GM21786 (cell line): ENCODE data around the gene NRROS.
"Not testable (repeated sequence)": the region's sequence is repeated elsewhere in the genome, so short reads cannot be mapped to it uniquely, and the experiment has no call there.

Experiments used
- ATAC-seq: cut with Tn5 transposase; IDR thresholded peaks from one replicate; pipeline ENCODE4 v1.9.1; 2021; ENCODE audit not compliant: unreplicated experiment

The NRROS gene

DNA sequence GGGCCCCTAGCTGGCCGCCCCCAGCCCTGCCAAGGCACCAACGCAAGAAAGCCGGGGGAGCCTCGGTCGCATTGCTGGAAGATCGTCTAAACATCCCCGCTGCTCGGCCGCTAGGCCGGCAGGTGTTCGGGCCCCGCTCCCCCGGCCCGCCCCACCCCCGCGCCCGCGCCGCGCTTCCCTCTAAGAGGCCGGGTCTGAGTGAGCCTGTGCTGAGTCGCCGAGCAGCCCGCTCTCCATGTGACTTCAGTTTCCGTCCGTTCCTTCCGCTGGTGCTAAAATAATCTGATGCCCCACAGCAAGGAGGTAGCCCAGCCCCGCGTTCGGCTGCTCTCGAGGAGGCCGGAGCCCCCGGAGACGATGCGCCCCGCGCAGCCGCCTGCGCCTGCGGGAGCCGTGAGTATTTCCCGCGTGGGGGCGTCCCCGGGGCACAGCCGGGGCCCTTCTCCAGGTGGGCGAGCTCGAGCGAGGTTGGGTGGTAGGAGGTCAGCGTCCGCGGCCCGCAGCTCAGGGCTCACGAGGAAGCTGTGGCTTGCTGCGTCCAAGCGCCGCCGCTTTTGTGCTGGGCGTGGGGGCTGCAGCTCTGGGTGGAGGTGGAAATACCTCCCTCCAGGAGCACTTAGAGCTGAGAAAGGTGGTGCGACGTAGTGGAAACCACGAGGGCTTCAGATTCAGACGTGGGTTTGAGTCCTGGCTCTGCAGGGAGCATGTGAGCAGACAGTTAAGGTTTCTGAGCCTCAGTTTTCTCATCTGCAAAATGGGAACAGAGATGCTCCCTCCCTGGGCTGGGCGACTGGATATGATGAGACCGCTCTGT is at the start of gene NRROS:
TSS of gene NRROS (plus strand) at position 212 of the 814 bp plus-strand sequence. CDS start 14,846 bp downstream, outside the sequence.
- ATAC-seq, result peak; percentile 31

DNA sequence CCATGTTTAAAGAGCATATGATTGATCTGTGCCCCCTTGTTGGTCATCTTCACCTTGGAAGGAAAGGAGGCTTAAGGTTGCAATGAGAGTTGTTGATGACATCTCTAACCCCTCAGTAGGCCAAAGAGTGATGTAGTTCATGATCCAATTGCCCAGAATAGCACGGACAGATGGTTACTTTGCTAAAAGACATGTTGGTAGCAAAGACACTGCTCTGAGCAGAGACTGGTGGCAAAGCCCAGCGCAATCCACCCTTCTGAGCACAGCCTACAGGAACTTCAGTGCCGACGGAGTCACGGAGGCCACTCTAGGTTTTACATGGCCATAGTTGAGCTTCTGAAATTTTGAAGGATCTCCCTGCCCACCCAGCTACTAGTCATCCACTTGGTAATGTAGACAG is 49.2 kb upstream of the NRROS start:
- ATAC-seq, result no peak

DNA sequence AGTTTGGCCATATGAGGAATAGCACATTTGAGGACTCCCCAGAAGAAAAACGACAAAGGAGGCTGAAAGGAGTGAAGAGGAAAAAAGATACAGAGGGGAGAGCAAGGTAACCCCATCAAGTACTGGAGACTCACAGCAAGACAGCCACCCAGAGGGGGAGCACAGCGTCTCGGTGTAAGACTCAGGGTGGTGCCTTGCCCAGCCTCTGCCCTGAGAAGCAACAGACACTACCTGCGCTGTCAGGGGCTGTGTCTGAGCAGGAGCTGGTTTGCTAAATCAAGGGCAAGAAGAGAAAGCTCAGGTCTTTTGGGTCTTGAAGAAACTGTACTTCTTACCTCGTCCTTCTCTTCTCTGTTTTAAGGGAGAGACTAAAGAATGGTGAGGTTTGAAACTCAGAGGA is 43.1 kb upstream of the NRROS start:
- ATAC-seq, result no peak

DNA sequence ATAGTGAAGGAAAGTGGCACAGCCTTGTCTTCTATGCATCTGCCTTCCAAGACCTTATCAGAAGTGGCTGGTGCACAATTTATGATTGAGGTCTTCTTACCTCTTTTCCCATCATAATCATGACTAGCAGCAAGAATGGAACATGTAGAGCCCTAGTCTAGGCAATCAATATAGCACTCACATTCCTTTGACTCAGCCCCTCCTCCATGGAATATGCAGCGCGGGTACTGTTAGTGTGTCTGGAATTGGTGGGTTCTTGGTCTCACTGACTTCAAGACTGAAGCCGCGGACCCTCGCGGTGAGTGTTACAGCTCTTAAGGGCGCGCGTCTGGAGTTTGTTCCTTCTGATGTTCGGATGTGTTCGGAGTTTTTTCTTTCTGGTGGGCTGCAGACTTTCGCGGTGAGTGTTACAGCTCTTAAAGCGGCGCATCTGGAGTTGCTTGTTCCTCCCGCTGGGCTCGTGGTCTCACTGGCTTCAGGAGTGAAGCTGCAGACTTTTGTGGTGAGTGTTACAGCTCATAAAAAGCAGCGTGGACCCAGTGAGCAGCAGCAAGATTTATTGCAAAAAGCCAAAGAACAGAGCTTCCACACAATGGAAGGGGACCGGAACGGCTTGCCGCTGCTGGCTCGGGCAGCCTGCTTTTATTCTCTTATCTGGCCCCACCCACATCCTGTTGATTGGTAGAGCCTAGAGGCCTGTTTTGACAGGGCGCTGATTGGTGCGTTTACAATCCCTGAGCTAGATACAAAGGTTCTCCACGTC is 41.3 kb upstream of the NRROS start:
- ATAC-seq, result not testable (repeated sequence)

DNA sequence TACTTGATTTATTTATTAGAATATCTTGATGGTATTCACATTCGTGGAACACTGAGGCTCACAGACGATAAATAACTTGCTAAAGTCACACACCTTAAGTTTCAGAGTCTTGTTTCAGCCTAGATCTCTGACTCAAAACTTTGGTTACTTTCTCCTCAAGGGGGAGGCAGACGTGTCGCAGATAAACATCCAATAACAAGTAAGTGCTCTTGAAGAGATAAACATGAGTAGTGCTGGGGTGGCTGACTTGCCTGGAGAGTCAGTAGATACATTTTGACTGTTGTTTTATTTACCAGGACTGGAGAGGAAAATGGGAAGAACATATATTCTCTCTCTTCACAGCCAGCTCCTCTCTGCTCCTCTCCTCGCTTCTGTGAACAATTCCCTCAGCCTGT is 39.8 kb upstream of the NRROS start:
- no peak for ATAC-seq

DNA sequence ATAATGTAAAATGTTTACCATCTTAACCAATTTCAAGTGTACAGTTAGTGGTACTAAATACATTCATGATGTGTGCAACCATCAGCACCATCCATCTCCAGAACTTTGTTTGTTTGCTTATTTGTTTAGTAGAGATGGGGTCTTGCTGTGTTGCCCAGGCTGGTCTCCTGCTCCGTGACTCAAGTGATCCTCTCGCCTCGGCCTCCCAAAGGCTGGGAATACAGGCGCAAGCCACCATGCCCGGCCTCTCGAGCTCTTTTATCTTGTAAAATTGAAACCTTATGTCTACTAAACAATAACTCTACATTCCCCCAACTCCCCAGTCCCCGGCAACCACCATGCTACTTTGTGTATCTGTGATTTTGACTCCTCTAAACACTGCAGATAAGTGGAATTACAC is 39.1 kb upstream of the NRROS start:
- no peak for ATAC-seq

DNA sequence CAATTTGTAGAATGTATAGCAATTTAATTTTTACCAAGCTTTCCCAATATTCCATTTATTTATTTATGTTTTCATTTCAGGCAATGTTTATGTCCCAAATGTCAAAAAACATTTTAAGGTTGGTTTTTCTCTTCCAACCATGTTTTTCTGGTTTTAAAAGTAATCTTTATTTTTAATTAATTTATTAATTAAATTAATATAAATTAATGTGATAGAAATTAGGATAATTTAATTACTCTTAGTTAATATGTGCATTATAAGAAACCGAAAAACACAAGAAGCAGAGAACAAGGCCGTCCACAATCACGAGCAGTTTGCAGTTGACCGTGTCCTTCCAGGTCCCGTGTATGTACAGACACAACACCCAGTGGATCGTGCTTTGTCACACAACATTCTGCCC is 36.8 kb upstream of the NRROS start:
- ATAC-seq, result no peak

DNA sequence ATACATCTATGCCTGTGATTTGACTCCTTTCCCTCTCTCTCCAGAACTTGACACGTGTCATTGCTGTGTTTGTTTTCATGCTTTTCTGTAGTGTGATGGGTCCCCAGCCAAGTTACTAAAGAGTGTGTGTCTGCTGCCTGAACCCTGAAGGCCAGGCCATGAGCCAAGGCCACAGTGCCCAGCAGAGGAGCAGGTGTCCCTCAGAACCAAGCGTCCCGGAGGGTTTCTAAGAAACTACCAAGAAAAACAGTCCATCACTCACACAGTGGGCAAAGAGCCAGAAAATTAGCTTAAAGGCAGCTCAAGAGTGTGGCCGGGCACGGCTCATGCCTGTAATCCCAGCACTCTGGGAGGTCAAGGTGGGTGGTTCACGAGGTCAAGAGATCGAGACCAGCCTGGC is 35.8 kb upstream of the NRROS start:
- no peak for ATAC-seq

DNA sequence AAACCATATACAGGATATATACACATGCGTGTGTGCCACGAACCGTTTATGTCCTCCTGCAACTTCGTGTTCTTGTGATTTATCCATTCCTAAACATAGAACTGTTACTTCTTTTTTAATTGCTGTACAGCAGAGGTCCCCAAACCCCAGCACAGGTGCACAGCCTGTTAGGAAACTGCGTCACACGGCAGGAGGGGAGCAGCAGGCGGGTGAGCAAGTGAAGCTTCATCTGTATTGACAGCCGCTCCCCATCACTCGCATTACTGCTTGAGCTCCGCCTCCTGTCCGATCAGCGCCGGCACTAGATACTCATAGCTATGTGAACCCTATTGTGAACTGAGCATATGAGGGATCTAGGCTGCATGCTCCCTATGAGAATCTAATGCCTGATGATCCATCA is 34.9 kb upstream of the NRROS start:
- no peak for ATAC-seq

DNA sequence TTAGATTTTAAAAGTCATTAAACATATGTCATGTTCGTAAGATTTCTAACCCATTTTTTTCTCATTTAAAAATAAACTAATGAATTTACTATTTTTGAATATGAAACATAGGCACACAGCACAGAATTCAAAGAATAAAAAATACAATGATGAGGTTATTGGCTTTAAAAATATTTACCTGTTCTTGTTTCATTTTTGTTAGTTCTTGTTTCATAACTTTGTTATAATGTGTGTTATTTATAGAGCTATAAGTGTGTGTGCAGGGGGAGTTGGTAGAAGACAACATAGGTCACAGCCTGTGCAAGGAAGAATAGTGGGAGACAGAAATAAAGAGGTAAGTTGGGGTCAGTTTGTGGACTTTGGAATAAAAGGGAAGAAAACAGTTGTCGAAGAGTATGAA is 30.8 kb upstream of the NRROS start:
- ATAC-seq, result no peak

DNA sequence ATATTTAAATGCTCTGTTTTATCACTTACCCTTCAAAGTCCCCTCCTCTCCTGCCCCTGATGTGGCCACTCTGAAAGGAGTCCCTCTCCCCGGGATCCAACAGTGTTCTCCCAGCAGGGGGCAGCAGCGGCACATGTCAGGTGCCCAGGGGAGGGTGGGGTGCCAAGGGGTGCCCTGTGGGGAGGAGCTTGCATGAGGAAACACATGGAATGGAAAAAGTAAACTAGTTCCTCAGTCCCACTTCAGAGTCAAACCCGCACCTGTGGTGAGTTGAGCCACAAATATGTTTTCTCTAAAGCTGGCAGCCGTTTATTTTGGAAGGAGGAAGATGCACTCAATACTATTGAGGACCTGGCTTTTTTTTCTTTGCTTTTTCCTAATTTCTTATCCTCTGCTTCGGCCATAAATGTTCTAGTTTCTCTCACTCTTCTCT is 30.1 kb upstream of the NRROS start:
- ATAC-seq, result peak; percentile 85

DNA sequence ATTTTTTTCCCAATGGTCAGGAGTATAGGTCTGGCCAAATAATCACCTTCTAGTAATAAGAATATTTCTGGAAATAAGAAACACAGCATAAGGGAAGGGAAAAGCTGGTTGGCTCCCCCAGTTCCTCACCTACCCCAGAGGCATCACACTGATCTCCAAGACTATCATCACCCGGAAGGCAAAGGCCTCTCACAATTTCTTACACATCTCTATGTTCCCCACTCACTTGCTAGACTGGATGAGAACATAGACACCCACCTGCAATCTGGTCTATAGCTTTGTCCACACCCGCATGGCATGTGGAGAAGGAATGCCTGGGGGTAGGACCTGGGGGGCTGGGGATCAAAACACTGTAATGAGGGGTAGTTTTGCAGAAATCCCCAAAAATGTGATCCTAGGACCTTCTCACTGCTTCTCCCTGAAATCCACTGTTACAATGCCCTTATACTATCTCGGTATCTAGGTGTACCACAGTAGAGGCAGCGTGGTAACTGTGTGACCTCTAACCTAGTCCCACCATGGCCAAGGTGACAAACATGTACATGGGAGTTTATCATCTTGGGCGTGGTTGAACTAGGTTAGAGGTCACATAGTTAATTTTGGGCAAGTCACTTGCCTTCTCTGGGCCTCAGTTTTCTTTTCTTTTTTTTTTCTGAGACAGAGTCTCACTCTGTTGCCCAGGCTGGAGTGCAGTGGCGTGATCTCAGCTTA is 29.5 kb upstream of the NRROS start:
- no peak for ATAC-seq

DNA sequence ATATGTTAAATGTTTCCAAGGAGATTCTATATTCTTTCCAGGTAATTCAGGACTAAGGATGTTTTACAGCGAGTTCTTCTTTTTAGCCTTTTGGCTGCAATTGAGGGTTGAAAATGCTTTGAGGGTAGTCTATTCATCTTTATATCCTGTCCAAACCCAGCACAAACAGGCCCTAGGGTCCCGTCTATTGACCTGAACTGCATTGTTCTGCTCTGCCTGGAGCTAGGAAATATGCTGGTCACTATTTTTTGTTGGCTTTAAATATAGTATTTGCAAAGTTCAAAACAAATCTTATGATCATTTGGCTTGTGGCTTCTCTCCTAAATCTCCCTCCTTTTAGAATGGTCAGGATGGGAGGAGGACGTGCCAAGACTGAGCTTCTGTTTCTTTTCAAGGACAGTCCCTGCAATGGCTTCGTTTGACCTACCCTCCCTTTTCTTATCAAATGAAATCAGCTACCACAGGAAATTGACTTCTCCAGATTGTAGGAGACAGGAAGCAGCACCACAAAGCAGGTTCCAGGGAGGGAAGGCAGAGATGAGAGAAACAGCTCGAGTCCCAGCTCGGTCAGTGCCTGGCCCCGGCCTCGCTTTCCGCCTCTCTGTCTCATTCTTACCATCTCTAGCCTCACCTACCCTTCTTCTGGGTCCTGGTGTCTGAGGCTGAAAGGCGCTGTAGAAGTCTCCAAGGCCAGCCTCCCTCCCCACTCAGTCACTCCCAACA is 27.6 kb upstream of the NRROS start:
- ATAC-seq, result no peak

DNA sequence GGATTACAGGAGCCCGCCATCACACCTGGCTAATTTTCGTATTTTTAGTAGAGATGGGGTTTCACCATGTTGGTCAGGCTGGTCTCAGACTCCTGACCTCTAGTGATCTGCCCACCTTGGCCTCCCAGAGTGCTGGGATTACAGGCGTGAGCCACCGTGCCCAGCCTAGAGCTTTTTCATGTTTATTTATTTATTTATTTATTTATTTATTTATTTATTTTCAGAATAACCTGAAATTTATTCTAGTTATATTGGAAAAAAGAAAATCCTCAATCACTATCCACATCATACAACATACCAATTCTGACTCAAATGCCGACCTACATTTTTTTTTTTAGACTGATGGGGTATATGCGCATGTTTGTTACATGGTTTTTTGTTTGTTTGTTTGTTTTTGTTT is 24.3 kb upstream of the NRROS start:
- ATAC-seq, result not testable (repeated sequence)

DNA sequence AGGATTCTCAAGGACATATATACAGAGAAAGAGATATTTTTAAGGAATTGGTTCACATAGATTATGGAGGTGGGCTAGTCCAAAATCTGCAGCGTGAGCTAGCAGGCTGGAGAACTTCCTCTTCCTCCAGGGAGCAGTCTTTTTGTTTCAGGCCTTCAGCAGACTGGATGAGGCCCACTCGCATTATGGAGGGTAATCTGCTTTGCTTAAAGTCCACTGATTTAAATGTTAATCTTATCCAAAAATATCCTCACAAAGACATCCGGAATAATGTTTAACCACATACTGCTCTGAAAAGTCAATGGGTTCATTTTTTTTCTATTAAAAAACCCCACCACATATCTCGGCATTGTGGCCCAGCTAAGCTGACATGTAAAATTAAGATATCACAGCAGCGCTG is 22.2 kb upstream of the NRROS start:
- no peak for ATAC-seq

DNA sequence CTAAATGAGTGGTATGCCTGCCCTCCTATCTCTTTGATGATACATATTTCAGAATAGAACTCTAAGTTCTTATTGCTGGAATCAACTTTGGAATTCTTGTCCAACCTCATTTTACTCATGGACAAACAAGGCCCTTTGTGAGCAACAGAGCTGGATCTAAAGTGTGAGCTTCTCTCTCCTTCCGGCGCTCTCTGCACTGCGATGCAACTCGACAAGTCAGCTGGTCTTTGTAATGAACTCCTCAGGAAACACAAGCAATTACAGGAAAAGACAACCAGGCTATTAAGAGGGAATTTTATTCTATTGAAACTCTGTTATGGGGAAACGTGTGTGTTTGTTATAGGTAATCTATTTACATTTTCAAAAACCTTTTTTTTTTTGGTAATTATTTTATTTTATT is 20.3 kb upstream of the NRROS start:
- ATAC-seq, result no peak

DNA sequence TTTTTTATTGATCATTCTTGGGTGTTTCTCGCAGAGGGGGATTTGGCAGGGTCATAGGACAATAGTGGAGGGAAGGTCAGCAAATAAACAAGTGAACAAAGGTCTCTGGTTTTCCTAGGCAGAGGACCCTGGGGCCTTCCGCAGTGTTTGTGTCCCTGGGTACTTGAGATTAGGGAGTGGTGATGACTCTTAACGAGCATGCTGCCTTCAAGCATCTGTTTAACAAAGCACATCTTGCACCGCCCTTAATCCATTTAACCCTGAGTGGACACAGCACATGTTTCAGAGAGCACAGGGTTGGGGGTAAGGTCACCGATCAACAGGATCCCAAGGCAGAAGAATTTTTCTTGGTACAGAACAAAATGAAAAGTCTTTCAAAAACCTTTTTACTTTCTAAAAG is 19.9 kb upstream of the NRROS start:
- not testable (repeated sequence) for ATAC-seq

DNA sequence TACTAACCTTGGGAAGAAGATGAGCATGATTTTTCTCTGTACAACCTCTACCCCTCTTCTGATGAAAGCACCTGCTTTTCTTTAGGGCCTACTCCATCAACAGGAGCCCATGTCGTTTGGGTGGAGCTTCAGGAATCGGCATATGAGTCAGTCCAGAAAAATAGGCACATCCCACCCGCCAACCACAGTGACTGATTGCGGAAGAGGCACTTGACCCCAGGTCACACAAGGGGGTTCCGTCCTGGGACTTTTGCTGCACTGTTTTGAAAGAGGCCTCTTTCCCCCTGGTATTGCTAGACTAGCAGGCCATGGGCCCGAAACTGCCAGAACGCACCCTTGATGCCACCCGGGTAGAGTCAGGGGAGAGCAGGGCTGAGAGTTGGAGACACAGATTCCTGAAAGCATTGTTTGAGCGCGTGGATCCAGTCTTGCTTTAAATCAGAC is 19.3 kb upstream of the NRROS start:
- ATAC-seq, result no peak

DNA sequence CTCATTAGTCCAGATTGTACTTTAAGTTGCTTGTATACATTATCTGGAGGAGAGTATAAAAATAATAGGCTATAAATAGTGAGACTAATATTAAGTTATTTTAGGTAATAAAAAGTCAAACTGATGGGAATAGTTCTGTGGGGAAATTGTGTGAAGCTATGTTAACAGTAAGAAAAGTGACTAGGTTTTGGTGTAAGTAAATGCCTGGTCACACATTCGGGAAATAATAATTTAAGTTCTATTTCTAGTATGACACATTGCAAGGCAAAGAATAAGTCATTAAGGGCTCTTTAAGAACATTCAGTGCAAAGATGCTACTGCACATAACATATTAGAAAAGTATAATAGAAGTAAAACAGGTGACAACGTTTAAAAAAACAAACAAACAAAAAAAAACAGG is 18.8 kb upstream of the NRROS start:
- no peak for ATAC-seq

DNA sequence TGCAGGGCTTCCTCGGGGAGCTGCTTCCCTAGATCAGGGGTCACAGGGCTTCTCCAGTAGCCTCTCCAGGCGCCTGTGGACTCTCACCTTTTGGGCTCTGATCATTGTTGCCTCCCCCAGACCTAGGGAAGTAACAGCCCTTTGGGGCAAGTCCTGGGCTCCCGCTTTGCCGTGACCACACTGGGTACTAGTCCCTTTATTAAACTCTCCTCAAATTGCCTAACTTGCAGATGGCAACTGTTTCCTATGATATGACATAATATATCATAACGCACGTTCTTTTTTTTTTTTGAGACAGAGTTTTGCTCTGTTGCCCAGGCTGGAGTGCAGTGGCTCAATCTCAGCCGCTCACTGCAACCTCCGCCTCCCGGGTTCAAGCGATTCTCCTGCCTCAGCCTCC is 17.9 kb upstream of the NRROS start:
- ATAC-seq, result no peak
